Right forelimb (tissue), 1 donor: Measurements from ENCODE around the gene PQBP1.

ENCODE experiments used
- DNase-seq: peaks from one replicate; pipeline ENCODE4 v3.0.0-alpha.2; 2018

Gene PQBP1

DNA sequence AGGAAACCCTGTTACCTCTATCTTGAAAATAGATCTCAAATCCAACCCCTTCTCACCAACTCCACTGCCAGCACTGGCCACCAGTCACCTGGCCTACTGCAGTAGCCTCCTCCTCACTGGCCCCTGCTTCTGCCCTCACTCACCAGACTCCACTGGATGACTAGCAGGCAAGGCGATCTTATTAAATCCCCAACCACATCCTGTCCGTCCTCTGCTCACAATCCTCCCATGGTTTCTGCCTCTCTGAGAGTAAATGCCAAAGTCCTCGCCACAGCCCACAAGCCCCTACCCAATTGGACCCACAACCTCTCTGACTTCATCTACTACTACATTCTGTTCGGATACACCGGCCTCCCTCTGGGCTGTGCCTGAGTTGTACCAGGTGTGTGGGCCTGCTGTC is 26.5 kb downstream of the PQBP1 start:
- DNase-seq = no peak

- DNase-seq = no peak
Observed at GRCh38 chrX:48927123-48927522, 29.4 kb downstream of the PQBP1 start.

DNA sequence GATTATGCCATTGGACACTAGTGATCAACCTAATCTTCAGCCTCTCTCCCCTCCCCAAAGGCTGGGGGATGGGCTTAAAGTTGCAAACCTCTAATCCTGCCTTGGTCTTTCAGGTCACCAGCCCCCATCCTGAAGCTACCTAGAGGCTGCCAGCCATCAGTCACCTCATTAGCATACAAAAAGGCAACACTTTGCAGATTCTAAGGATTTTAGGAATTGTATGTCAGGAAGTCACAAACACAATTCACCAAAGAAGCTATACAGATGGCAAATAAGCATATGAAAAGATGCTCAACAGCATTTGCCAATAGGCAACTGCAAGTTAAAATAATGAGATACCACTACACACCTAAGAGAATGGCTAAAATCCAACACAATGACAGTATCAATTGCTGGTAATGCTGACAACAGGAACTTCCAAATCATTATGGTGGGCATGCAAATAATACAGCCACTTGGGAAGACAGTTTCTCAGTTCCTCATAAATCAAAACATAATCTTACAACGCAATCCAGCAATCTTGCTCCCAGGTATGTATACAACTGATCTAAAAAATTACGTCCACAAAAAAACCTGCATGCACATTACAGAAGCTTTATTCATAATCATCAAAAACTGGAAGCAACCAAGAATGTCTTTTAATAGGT is 30.1 kb downstream of the PQBP1 start:
- no peak for DNase-seq

- no peak for DNase-seq
Observed at GRCh38 chrX:48933757-48934156, 36.0 kb downstream of the PQBP1 start.

- no peak for DNase-seq
Observed at GRCh38 chrX:48934581-48935300, 37.0 kb downstream of the PQBP1 start.

DNA sequence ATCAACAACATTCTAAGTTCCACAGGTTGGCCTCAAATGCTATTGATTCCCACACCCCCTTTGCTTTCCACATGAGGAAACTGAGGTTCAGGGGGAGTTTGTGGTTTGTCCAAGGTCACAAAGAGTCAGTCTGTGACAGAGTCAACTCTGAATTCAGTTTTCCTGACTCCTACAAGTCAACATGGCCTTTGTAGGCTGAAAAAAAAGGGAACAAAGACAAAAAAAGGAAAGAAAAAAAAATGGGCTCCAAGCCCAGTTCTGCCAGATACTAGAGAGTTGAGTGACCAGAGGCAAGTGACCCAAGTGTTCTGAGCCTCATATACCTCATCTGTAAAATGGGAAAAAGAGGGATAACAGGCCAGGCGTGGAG is 37.6 kb downstream of the PQBP1 start:
- DNase-seq = no peak

GRCh38 chrX:48936429-48937053 is 38.8 kb downstream of the PQBP1 start:
- DNase-seq = no peak

- DNase-seq = no peak
Observed at GRCh38 chrX:48937054-48937907, 39.6 kb downstream of the PQBP1 start.

- no peak for DNase-seq
Observed at GRCh38 chrX:48938721-48939425, 41.1 kb downstream of the PQBP1 start.

- DNase-seq = no peak
Observed at GRCh38 chrX:48939524-48940228, 41.9 kb downstream of the PQBP1 start.

DNA sequence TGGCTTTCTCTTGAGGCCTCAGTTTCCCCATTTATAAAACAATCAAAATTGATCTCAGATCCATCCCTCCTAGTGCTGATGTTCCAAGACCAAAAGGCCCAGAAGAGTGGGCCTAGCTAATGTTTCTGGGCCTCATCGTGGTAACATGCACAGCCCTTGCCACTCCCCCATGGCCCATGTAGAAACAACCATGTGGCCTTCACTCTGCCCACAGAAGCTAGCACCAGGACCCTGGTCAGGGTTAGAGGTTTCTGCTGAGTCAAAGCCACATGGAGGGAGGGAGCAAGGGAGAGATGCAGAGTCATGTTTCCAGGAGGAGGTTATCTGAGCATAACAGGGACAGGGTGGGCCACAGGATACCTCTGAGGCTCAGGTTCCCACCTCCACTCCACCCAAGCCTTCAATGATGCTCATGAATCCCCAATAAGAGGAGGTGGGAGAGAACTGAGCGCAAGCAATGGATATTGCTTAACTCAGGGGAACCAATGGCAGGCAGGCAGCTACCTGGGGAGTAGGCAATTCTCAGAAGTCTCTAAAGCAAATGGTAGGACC is 42.8 kb downstream of the PQBP1 start:
- DNase-seq = no peak

GRCh38 chrX:48942895-48943294 is 45.2 kb downstream of the PQBP1 start:
- DNase-seq = no peak

GRCh38 chrX:48945517-48946348 is 48.0 kb downstream of the PQBP1 start:
- no peak for DNase-seq

- DNase-seq = no peak
Observed at GRCh38 chrX:48948589-48948988, 50.9 kb downstream of the PQBP1 start.
